Stimulated activated CD8-positive, alpha-beta memory T cell treated with anti-CD3 and anti-CD28 coated beads, Interleukin-12 subunit alpha, Interleukin-12 subunit beta, amount 100 ng/mL, for 1 hour (primary cell): ENCODE results near the gene LDLRAD3.

Experiments used
- DNase-seq: peaks from one replicate; pipeline ENCODE4 v3.0.0-alpha.2; 2020; ENCODE audit warnings: low read depth

The LDLRAD3 gene

DNA sequence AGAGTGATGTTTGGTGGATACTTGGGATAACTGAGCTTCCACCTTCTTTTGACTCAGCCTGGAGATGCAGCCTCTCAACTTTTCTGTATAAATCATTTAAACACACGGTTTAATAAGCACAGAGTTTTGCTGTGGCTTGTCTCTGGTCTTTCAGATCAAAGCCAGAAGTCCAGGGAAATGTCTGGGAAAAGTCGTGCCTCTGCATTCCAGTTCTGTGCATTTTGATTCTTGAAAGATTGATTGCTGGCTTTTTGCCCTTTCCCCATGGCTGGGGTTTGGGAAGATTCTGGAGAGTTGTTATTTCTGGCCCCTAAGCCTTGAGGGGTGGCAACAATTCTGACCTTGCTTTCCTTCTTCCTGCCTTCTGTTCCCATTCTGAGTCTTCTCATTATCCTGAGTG lies 191.2 kb downstream of the LDLRAD3 start:
- no peak for DNase-seq

GRCh38 chr11:36139767-36140166 lies 195.9 kb downstream of the LDLRAD3 start:
- DNase-seq, result no peak

DNA sequence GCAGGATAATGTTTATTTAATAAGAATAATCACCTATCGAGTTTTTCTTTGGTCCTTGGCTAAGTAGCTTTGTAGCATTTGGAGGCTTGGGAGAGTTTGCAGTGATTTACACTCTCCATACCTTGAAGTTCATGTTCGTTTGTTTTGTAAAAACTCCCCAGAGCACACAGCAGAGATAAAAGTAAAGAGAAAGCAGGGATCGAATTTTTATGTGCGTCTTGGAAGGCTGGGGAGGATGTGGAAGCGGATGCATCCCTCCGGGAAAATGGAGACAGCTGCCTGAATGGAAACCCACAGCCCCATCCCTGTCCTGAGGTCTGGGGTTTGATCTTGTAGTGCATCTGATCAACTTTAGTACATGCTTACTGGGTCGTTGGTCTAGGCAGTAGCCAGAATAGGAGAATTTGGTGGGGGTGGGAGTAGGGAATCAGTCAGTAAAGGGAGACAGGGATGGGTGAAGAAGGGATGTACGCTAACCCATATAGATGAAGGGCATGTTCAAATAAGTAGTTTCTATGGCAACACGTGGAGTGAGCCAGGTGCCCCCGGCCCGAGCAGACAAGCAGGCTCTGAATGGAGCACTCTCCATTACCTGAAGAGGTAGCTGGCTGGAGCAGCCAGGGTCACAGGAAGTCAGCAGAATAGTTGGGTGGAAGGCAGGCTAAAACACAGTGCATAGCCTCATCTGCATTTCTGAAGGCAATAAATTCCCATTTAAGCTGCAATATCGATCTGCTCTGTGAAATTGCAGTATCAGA lies 197.5 kb downstream of the LDLRAD3 start:
- no peak for DNase-seq

DNA sequence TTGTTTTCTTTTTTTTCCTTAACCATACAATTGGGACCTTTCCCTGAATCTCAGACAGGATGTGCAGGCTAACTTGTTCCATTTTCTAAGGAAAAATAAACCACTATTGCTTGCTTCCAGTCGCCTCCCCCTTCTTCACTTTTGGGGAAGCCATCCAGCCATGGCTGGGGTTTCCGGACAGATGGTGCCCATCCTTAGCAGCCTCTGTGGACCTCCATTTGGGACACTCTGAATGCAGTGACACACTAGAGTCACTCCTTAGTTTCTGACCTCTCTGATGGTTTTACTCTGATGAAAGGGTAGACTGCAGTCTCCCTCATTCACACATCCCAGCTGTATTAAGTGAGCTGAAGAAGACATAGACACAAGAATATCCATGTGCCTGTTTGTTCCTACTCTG lies 198.1 kb downstream of the LDLRAD3 start:
- no peak for DNase-seq

DNA sequence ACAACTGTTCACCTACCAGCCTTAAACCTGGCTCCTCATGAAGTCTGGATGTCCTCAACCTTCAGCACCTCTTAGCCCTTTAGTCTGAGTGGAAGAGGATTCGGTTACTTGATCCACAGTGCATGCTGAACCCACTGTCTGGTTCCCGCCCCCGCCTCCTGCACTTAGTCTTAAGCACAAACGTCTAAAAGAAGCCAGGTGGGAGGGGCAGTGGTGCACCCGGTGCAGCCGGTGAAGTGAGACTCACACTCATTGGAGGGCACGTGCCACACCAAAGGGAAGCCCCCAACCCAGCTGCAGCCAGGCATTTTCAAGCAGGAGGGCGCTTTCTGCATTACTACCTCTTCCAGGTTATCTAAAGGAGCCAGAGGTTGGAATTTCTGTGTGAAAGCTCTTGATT lies 198.6 kb downstream of the LDLRAD3 start:
- no peak for DNase-seq

- no peak for DNase-seq
Measured at GRCh38 chr11:36142879-36143278, 199.0 kb downstream of the LDLRAD3 start.

- DNase-seq, result no peak
Measured at GRCh38 chr11:36146437-36146836, 202.6 kb downstream of the LDLRAD3 start.

DNA sequence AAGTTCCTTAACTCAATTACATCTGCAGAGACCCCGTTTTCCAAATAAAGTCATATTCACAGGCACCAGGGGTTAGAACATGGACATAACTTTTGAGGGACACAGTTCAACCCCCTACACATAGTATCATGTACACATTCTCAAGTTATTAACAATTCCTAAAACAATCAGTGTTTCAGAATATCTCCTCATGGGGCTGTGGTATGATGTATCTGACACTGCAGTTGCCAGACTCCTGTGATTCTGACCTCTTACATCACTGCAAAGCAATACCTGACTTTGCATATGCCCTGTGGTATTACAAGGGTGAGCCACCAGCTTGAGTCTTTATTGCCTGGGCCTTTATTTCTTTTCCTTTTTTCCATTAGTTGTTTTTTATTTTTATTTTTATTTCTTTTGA lies 203.6 kb downstream of the LDLRAD3 start:
- no peak for DNase-seq

- DNase-seq, result no peak
Measured at GRCh38 chr11:36148701-36149100, 204.8 kb downstream of the LDLRAD3 start.

DNA sequence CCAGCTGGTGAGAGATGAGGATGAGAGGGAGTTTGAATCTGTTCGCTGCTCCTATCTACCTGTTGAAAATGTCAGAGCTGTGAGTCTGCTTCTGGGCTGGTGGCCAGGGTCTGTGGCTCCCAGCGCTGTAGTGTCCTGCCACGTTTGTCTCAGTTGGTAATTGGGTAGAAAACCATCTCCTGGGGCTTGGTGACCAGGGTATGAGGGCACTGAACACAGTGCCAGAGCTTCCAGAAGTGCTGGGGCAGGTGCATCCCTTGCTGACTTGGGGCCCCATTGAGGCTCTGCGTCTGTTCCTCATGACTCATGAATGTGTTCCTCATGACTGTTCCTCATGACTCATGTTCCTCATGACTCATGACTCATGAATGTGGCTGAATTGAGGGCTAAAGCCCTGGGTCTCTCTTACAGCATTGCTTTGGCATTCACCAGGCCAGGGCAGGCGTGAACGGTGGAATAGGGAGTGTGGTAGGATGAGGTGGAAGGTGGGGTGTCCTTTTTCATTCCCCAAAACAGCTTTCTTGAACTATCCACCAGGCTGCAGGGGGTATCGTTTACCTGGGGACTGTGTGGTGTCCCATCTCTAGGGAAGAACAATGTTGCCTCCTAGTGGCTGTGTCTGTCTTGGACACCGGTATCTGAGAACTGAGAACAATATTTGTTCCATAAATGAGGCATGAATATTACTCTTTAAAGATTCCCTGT lies 205.8 kb downstream of the LDLRAD3 start:
- no peak for DNase-seq

GRCh38 chr11:36150986-36151385 lies 207.1 kb downstream of the LDLRAD3 start:
- no peak for DNase-seq

- DNase-seq, result no peak
Measured at GRCh38 chr11:36151933-36152580, 208.2 kb downstream of the LDLRAD3 start.

DNA sequence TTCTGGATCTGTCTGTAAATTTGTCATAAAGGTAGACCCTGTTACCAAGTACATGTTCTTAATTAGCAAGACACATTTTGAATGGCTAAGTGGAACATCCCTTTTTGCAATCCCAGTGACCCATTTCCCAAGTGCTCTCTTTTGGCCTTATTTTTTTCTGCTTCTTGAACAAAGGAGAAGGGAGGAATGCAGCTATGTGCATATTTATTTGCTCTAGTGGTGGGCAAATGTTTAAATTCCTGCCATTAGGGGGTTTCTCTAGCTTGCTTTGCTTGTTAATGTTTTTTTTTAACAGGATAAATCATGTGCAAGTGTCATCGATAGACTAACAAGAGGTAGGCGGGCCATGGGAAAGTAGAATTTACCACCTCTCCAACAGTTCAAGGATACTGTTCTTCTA lies 209.7 kb downstream of the LDLRAD3 start:
- no peak for DNase-seq

DNA sequence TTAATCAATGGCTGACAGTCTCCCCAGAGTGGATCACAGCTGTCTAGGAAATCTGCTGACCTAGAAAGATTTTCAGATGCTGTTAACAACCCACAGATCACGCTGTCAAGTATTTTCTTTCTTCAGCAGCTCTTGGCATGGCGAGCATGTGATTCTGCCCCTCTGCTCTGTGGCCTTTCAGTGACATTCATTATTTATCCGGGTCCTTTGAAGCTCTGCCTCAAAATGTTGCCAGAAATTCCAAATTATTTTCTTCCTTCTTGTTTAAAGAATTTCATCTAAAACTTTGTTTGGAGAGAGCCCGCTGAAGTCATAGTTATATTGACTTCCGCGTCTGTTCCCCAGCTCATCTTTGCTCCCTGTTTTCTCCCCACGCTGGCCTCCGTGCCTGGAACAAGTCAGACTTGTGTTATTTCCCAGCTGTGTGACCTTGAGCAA lies 211.3 kb downstream of the LDLRAD3 start:
- DNase-seq, result no peak

- DNase-seq, result no peak
Measured at GRCh38 chr11:36155770-36156160, 211.9 kb downstream of the LDLRAD3 start.

GRCh38 chr11:36156161-36156816 lies 212.4 kb downstream of the LDLRAD3 start:
- no peak for DNase-seq

GRCh38 chr11:36156817-36157519 lies 213.1 kb downstream of the LDLRAD3 start:
- DNase-seq, result no peak

DNA sequence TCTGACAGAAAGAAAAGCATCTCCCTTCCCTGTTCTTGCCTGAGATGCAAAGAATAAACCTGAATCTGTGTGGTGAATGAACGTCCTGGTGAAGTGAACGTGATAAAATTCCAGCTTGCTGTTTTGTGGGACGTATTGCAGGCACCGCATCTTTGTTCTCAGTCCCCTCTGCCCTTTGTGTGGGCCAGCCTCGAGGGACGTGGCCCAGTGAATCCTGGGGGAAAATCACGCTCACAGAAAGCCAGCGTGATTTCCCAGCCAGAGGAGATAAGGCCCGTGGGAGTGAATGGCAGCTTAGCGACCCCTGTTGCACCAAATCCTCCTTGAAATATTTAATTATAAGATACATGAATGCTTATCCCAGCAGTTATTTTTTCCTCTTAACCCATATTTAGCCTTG lies 216.2 kb downstream of the LDLRAD3 start:
- DNase-seq, result no peak

DNA sequence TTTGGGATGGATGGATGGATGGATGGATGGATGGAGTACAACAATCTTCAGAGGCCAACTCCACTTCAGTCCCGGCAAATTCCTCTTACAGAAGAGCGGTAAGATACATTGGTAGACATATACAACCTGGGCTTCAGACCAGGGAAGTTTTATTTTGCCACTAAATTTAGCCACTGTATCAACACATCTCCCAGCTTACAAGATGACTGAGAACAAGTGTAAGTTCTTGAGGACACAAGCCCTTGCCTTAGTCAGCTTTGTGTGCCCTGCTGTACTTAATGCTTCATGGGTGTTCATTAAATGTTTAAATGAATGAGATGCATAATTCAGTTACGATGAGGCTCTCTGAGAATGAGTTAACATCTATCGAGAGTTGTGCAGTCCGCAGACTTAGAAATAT lies 217.7 kb downstream of the LDLRAD3 start:
- no peak for DNase-seq

GRCh38 chr11:36162006-36162882 lies 218.4 kb downstream of the LDLRAD3 start:
- no peak for DNase-seq

- no peak for DNase-seq
Measured at GRCh38 chr11:36162883-36163434, 219.1 kb downstream of the LDLRAD3 start.
